OCI-LY7 (cell line): ENCODE data around the gene RHBDF1.

Experiments used
- CTCF ChIP-seq: fragments of 200-600 bp; sonication (generic); conservative IDR thresholded peaks from 2 replicates; pipeline ENCODE4 v1.5.1; 2014; ENCODE audit warnings: mild to moderate bottlenecking, antibody characterized with exemption, low read length, moderate library complexity, mixed read lengths
- EZH2phosphoT487 ChIP-seq: fragments of 200-600 bp; sonication (generic); IDR thresholded peaks from 2 replicates; pipeline ENCODE4 v1.6.1; 2018; ENCODE audit warnings: low read depth, borderline replicate concordance, mild to moderate bottlenecking, mixed run types, antibody characterized with exemption, low read length, moderate library complexity, mixed read lengths

- TF ChIP-seq EZH2phosphoT487 (no peak), CTCF (no peak)
Observed at GRCh38 chr16:35011-35677, 37.3 kb downstream of the RHBDF1 start.
